HepG2 (cell line): ENCODE data around the gene TEX19. TPM values are rescaled to one million over a fixed set of nuclear protein-coding genes. Genes with fewer than 3 reads are reported as not detected.
A peak's percentile ranks its signal among the peaks of the same experiment; 100 is the strongest.

Source experiments
- ATF7 ChIP-seq, 2 experiments: fragments of 450-650 bp in 1 of 2; sonication (generic) in 1 of 2; formaldehyde crosslinking in 1 of 2; IDR thresholded peaks; 2 replicates each; pipeline versions ENCODE4 v1.4.0 to v1.6.1; 2016 to 2020; ENCODE audit warnings: antibody characterized with exemption in 1 of 2, mild to moderate bottlenecking in 1 of 2, missing genetic modification reagents in 1 of 2
- ATF7-NPFF ChIP-seq: sonication (generic); formaldehyde crosslinking; IDR thresholded peaks from 2 replicates; pipeline ENCODE4 v1.8.1; 2023; ENCODE audit warnings: mild to moderate bottlenecking, low read depth, missing genetic modification reagents, moderate library complexity
- FOXM1 ChIP-seq: sonication (generic); formaldehyde crosslinking; IDR thresholded peaks from 2 replicates; pipeline ENCODE4 v1.5.0; 2020; ENCODE audit warnings: missing genetic modification reagents
- RELA ChIP-seq: sonication (generic); formaldehyde crosslinking; IDR thresholded peaks from 2 replicates; pipeline ENCODE4 v1.4.0; 2020; ENCODE audit warnings: missing genetic modification reagents
- REXO4 ChIP-seq: sonication (generic); formaldehyde crosslinking; IDR thresholded peaks from 2 replicates; pipeline ENCODE4 v1.8.0; 2022; ENCODE audit warnings: missing genetic modification reagents, mild to moderate bottlenecking, borderline replicate concordance
- SP1 ChIP-seq, 2 experiments: fragments of 450-650 bp in 1 of 2; sonication (generic) in 1 of 2; formaldehyde crosslinking in 1 of 2; IDR thresholded peaks; 2 replicates each; pipeline versions ENCODE4 v1.4.0 to v1.6.1; 2016 to 2020; ENCODE audit warnings: missing genetic modification reagents in 1 of 2
- SP5 ChIP-seq: IDR thresholded peaks from 2 replicates; pipeline ENCODE4 v1.6.1; 2016; ENCODE audit warnings: low read depth, borderline replicate concordance
- SRF ChIP-seq: IDR thresholded peaks from 2 replicates; pipeline ENCODE4 v1.6.1; 2011; ENCODE audit warnings: mild to moderate bottlenecking, low read depth, low read length, moderate library complexity
- SRSF4 ChIP-seq: fragments of 200-400 bp; formaldehyde crosslinking; IDR thresholded peaks from one replicate; pipeline ENCODE4 v1.6.1; 2018; ENCODE audit warnings: mild to moderate bottlenecking, low read depth, low read length, moderate library complexity; ENCODE audit not compliant: poor library complexity, severe bottlenecking
- STAG1 ChIP-seq: sonication (generic); formaldehyde crosslinking; IDR thresholded peaks from 2 replicates; pipeline ENCODE4 v1.4.0; 2020; ENCODE audit warnings: missing genetic modification reagents
- XRCC5 ChIP-seq: fragments of 200-400 bp; formaldehyde crosslinking; optimal IDR thresholded peaks from 2 replicates; pipeline ENCODE3; 2017; ENCODE audit warnings: mild to moderate bottlenecking, low read length
- ZNF274 ChIP-seq: sonication (generic); formaldehyde crosslinking; IDR thresholded peaks from 2 replicates; pipeline ENCODE4 v1.5.1; 2020; ENCODE audit warnings: mild to moderate bottlenecking, missing genetic modification reagents
- ZNF33A ChIP-seq: sonication (generic); formaldehyde crosslinking; IDR thresholded peaks from 2 replicates; pipeline ENCODE4 v1.5.1; 2020; ENCODE audit warnings: missing genetic modification reagents, mild to moderate bottlenecking, moderate library complexity, borderline replicate concordance
- ZNF570 ChIP-seq: sonication (generic); formaldehyde crosslinking; IDR thresholded peaks from 2 replicates; pipeline ENCODE4 v1.4.0; 2020; ENCODE audit warnings: mild to moderate bottlenecking, missing genetic modification reagents, borderline replicate concordance
- ZNF577 ChIP-seq: sonication (generic); formaldehyde crosslinking; IDR thresholded peaks from 2 replicates; pipeline ENCODE4 v1.4.0; 2020; ENCODE audit warnings: mild to moderate bottlenecking, low read depth, missing genetic modification reagents, borderline replicate concordance
- ZNF709 ChIP-seq: sonication (generic); formaldehyde crosslinking; IDR thresholded peaks from 2 replicates; pipeline ENCODE4 v1.5.0; 2020; ENCODE audit warnings: mild to moderate bottlenecking, missing genetic modification reagents
- polyA plus RNA-seq, 8 experiments: library from polyadenylated mRNA; depleted of rRNA in 3 of 8; stranded (reverse) in 7 of 8; unstranded in 1 of 8; fragments of >200 nt; fragmentation: Illumina TruSeq in 4 of 8; extraction: Trizol in 4 of 8; gene quantifications; 2 replicates each; pipeline versions ENCODE4 v1.2.1 to v1.2.3, GENCODE V29; 2011 to 2016; ENCODE audit warnings: low read depth in 4 of 8, missing spikeins in 1 of 8, mixed read lengths in 1 of 8; ENCODE audit not compliant: insufficient read depth in 1 of 8
- total RNA-seq, 5 experiments: library from RNA; depleted of rRNA; stranded (reverse); fragments of >200 nt; fragmentation: Illumina TruSeq; extraction: Trizol; gene quantifications; 2 replicates each; pipeline ENCODE4 v1.2.3, GENCODE V29; 2016; ENCODE audit warnings: low read depth in 1 of 5
- TF ChIP-seq, protein P1 (sequence below): sonication (generic); formaldehyde crosslinking; IDR thresholded peaks from 2 replicates; pipeline ENCODE4 v1.4.0; 2020; ENCODE audit warnings: mild to moderate bottlenecking, missing genetic modification reagents
- TF ChIP-seq, protein P2 (sequence below): sonication (generic); formaldehyde crosslinking; IDR thresholded peaks from 2 replicates; pipeline ENCODE4 v1.4.0; 2020; ENCODE audit warnings: mild to moderate bottlenecking, missing genetic modification reagents
- TF ChIP-seq, protein P3 (sequence below): IDR thresholded peaks from 2 replicates; pipeline ENCODE4 v1.6.1; 2016; ENCODE audit warnings: missing genetic modification reagents, missing compliant biosample characterization
- TF ChIP-seq, protein P4 (sequence below): sonication (generic); formaldehyde crosslinking; IDR thresholded peaks from 2 replicates; pipeline ENCODE4 v1.5.1; 2020; ENCODE audit warnings: mild to moderate bottlenecking, missing genetic modification reagents, moderate library complexity

Gene TEX19
- total and polyA plus RNA-seq, 2 of the 13 experiments (the other 11 are each of a cell fraction or from before 2014, with no cell fraction given): 1.3 to 6.0 TPM

DNA sequence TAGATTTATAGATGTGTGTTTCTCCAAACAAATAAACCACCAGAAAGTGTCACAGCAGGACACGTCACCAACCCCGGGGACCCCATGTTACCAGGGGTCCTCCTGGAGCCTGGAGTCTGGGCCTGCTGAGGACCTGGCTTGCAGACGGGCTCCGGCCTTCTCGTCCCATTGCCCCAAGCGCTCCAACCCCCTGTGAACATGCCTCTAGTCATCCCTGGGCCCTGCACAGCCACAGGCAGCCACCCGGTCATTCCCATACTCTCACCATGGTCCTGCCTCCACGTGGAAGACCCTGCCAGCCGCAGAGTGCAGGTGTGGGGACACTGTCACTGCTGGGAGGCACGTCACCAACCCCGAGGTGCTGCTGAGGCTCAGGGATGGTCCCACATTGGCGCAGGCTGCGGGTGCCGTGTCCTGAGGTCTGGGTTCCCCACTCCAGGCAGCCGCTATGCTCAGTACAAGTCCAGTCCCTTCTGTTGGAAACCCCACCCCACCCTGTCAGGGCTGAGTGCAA, 30.0 kb upstream of the TEX19 start (continued):
- TF ChIP-seq ATF7 (IDR thresholded peaks at IDR 0.05) (no peak), ATF7 (CRISPR knock-in tag; IDR thresholded peaks at IDR 0.05) (no peak), SRF (no peak), ZNF709 (CRISPR knock-in tag) (no peak), SRSF4 (no peak), XRCC5 (no peak), ZNF577 (no peak), SP1 (IDR thresholded peaks at IDR 0.05) (no peak), SP1 (CRISPR knock-in tag; IDR thresholded peaks at IDR 0.05) (no peak), RELA (CRISPR knock-in tag) (0 out of 2 replicates have a peak, but pooled peaks have one; percentile 17), REXO4 (CRISPR knock-in tag) (no peak), ZNF570 (CRISPR knock-in tag) (no peak), STAG1 (CRISPR knock-in tag) (no peak), ATF7-NPFF (CRISPR knock-in tag) (no peak), FOXM1 (CRISPR knock-in tag) (no peak), ZNF33A (CRISPR knock-in tag) (no peak), SP5 (CRISPR knock-in tag) (no peak), ZNF274 (0 out of 2 replicates have a peak, but pooled peaks have one; percentile 22)
- TF ChIP-seq, protein P1, sequence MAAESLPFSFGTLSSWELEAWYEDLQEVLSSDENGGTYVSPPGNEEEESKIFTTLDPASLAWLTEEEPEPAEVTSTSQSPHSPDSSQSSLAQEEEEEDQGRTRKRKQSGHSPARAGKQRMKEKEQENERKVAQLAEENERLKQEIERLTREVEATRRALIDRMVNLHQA (CRISPR knock-in tag): no peak
- TF ChIP-seq, protein P2, sequence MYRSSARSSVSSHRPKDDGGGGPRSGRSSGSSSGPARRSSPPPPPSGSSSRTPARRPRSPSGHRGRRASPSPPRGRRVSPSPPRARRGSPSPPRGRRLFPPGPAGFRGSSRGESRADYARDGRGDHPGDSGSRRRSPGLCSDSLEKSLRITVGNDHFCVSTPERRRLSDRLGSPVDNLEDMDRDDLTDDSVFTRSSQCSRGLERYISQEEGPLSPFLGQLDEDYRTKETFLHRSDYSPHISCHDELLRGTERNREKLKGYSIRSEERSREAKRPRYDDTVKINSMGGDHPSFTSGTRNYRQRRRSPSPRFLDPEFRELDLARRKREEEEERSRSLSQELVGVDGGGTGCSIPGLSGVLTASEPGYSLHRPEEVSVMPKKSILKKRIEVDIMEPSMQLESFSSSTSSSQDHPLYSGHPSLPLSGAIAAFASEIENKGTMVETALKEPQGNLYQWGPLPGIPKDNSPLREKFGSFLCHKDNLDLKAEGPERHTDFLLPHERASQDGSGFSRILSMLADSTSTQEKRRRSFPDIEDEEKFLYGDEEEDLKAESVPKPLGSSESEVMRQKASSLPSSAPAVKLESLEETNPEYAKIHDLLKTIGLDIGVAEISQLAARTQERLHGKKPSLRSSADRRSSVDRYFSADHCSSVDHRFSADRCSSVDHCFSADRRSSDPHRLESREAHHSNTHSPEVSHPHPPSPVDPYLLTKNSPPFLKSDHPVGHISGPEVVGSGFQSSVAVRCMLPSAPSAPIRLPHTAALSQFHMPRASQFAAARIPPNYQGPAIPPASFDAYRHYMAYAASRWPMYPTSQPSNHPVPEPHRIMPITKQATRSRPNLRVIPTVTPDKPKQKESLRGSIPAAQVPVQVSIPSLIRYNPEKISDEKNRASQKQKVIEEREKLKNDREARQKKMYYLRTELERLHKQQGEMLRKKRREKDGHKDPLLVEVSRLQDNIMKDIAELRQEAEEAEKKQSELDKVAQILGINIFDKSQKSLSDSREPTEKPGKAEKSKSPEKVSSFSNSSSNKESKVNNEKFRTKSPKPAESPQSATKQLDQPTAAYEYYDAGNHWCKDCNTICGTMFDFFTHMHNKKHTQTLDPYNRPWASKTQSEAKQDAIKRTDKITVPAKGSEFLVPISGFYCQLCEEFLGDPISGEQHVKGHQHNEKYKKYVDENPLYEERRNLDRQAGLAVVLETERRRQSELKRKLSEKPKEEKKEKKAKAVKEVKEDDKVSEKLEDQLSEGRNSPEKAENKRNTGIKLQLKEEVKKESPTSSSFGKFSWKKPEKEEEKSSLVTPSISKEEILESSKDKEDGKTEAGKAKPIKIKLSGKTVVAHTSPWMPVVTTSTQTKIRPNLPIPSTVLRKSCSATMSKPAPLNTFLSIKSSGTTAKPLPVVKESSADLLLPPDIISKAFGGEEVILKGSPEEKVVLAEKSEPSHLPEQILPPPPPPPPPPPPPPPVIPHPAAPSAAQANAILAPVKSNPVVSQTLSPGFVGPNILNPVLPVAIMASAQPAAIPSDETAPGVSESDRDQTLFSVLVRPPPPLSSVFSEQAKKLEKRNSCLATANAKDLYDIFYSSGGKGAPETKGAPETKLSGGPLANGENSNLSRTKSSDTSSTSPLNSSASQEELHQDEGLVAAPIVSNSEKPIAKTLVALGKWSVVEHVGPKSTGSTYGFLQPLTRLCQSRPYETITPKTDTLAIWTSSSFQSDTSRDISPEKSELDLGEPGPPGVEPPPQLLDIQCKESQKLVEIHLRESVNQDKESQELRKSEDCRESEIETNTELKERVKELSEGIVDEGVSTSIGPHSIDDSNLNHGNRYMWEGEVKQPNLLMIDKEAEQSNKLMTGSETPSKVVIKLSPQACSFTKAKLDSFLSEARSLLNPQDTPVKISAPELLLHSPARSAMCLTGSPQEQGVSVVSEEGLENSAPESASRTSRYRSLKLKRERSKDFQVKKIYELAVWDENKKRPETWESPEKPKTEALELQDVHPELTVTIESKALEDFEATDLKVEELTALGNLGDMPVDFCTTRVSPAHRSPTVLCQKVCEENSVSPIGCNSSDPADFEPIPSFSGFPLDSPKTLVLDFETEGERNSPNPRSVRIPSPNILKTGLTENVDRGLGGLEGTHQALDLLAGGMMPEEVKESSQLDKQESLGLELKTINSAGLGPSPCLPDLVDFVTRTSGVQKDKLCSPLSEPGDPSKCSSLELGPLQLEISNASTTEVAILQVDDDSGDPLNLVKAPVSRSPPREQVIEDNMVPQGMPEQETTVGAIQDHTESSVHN: no peak; the same call in 1 of the 2 replicates
- TF ChIP-seq, protein P3, sequence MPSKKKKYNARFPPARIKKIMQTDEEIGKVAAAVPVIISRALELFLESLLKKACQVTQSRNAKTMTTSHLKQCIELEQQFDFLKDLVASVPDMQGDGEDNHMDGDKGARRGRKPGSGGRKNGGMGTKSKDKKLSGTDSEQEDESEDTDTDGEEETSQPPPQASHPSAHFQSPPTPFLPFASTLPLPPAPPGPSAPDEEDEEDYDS (CRISPR knock-in tag): no peak
- TF ChIP-seq, protein P4, sequence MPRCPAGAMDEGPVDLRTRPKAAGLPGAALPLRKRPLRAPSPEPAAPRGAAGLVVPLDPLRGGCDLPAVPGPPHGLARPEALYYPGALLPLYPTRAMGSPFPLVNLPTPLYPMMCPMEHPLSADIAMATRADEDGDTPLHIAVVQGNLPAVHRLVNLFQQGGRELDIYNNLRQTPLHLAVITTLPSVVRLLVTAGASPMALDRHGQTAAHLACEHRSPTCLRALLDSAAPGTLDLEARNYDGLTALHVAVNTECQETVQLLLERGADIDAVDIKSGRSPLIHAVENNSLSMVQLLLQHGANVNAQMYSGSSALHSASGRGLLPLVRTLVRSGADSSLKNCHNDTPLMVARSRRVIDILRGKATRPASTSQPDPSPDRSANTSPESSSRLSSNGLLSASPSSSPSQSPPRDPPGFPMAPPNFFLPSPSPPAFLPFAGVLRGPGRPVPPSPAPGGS (CRISPR knock-in tag): no peak
